ENCODE measurements around the gene SLC39A8. TPM values are rescaled to one million over a fixed set of nuclear protein-coding genes. Genes with fewer than 3 reads are reported as not detected.

Gene SLC39A8
- total RNA-seq, 1 donor from 2014 or later = 6.3 TPM

- Histone ChIP-seq H3K9me3 (ENCODE audit: control insufficient read depth in 3 of 3, low read length in 3 of 3) (no peaks in the 10 kb centered on the region), H3K4me1 (ENCODE audit: control insufficient read depth in 3 of 3, insufficient read depth in 3 of 3, low read length in 3 of 3) (no peaks in the 10 kb centered on the region), H3K27ac (ENCODE audit: low read depth, low read length) (no peak overlapping the region), H3K36me3 (ENCODE audit: control insufficient read depth in 3 of 3, insufficient read depth in 3 of 3, low read length in 3 of 3) (no peaks in the 10 kb centered on the region), H3K4me3 (ENCODE audit: low read length in 3 of 3) (no peak overlapping the region), H3K9ac (ENCODE audit: low read depth in 1 of 3, low read length in 3 of 3) (no peak overlapping the region), H3K27me3 (ENCODE audit: control insufficient read depth in 3 of 3, insufficient read depth in 3 of 3, low read length in 3 of 3) (no peaks in the 10 kb centered on the region)
These were observed 22.5 kb downstream of the SLC39A8 start for GRCh38 chr4:102322736-102323135.

- H3K27ac ChIP-seq (ENCODE audit: low read depth, low read length) = no peak overlapping the region
- H3K4me1 ChIP-seq (ENCODE audit: control insufficient read depth in 3 of 3, insufficient read depth in 3 of 3, low read length in 3 of 3) = no peaks in the 10 kb centered on the region
- H3K4me3 ChIP-seq (ENCODE audit: low read length in 3 of 3) = no peak overlapping the region
- H3K36me3 ChIP-seq (ENCODE audit: control insufficient read depth in 3 of 3, insufficient read depth in 3 of 3, low read length in 3 of 3) = no peaks in the 10 kb centered on the region
- H3K9me3 ChIP-seq (ENCODE audit: control insufficient read depth in 3 of 3, low read length in 3 of 3) = no peaks in the 10 kb centered on the region
- no peaks in the 10 kb centered on the region for H3K27me3 ChIP-seq (ENCODE audit: control insufficient read depth in 3 of 3, insufficient read depth in 3 of 3, low read length in 3 of 3)
- no peak overlapping the region for H3K9ac ChIP-seq (ENCODE audit: low read depth in 1 of 3, low read length in 3 of 3)
These were observed 23.9 kb downstream of the SLC39A8 start for GRCh38 chr4:102321260-102321995.

GRCh38 chr4:102319594-102319993 lies 25.7 kb downstream of the SLC39A8 start:
- Histone ChIP-seq H3K36me3 (ENCODE audit: control insufficient read depth in 3 of 3, insufficient read depth in 3 of 3, low read length in 3 of 3) (no peaks in the 10 kb centered on the region), H3K27ac (ENCODE audit: low read depth, low read length) (no peak overlapping the region), H3K9ac (ENCODE audit: low read depth in 1 of 3, low read length in 3 of 3) (no peak overlapping the region), H3K4me1 (ENCODE audit: control insufficient read depth in 3 of 3, insufficient read depth in 3 of 3, low read length in 3 of 3) (no peaks in the 10 kb centered on the region), H3K9me3 (ENCODE audit: control insufficient read depth in 3 of 3, low read length in 3 of 3) (no peaks in the 10 kb centered on the region), H3K4me3 (ENCODE audit: low read length in 3 of 3) (no peak overlapping the region), H3K27me3 (ENCODE audit: control insufficient read depth in 3 of 3, insufficient read depth in 3 of 3, low read length in 3 of 3) (no peaks in the 10 kb centered on the region)

DNA sequence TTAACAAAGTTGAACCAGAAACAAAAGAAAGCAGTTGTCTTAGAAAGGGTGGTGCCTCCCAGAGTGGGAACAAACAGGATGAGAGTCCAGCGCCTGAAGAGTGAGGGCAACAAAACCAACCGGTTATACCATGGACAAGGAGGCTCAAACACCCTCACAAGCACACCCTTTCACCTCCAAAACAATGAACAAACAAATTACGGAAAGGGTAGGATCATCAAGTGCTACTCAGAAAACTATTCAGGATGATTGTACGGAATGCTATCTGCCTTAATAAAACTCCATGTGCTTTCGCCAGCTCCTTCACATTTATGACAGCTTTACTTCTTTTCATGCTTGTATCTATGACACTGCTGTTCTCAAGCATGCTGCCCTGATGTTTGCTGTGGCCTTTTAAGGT lies 26.8 kb downstream of the SLC39A8 start:
- Histone ChIP-seq H3K9me3 (ENCODE audit: control insufficient read depth in 3 of 3, low read length in 3 of 3) (no peaks in the 10 kb centered on the region), H3K4me1 (ENCODE audit: control insufficient read depth in 3 of 3, insufficient read depth in 3 of 3, low read length in 3 of 3) (no peaks in the 10 kb centered on the region), H3K27me3 (ENCODE audit: control insufficient read depth in 3 of 3, insufficient read depth in 3 of 3, low read length in 3 of 3) (no peaks in the 10 kb centered on the region), H3K9ac (ENCODE audit: low read depth in 1 of 3, low read length in 3 of 3) (no peak overlapping the region), H3K4me3 (ENCODE audit: low read length in 3 of 3) (no peak overlapping the region), H3K27ac (ENCODE audit: low read depth, low read length) (no peak overlapping the region), H3K36me3 (ENCODE audit: control insufficient read depth in 3 of 3, insufficient read depth in 3 of 3, low read length in 3 of 3) (no peaks in the 10 kb centered on the region)

DNA sequence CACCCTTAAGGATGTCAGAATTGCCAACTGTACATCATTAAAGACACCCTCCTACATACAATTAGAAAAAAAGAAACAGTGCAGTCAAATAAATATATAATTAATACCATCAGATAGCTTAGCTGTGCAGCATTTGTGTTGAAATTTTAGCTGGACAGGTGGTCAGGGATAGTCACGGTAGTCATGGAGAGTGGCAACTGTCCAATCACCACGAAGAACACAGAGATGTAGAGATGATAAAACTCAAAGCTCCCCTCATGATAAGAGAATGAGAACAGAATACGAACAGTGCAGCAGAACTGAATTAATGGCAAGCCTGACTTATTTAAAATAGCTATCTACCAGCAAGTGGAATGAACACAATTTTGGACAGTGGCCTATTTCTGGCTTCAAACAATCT lies 27.2 kb downstream of the SLC39A8 start:
- Histone ChIP-seq H3K9ac (ENCODE audit: low read depth in 1 of 3, low read length in 3 of 3) (no peak overlapping the region), H3K36me3 (ENCODE audit: control insufficient read depth in 3 of 3, insufficient read depth in 3 of 3, low read length in 3 of 3) (no peaks in the 10 kb centered on the region), H3K27me3 (ENCODE audit: control insufficient read depth in 3 of 3, insufficient read depth in 3 of 3, low read length in 3 of 3) (no peaks in the 10 kb centered on the region), H3K27ac (ENCODE audit: low read depth, low read length) (no peak overlapping the region), H3K4me3 (ENCODE audit: low read length in 3 of 3) (no peak overlapping the region), H3K9me3 (ENCODE audit: control insufficient read depth in 3 of 3, low read length in 3 of 3) (no peaks in the 10 kb centered on the region), H3K4me1 (ENCODE audit: control insufficient read depth in 3 of 3, insufficient read depth in 3 of 3, low read length in 3 of 3) (no peaks in the 10 kb centered on the region)

DNA sequence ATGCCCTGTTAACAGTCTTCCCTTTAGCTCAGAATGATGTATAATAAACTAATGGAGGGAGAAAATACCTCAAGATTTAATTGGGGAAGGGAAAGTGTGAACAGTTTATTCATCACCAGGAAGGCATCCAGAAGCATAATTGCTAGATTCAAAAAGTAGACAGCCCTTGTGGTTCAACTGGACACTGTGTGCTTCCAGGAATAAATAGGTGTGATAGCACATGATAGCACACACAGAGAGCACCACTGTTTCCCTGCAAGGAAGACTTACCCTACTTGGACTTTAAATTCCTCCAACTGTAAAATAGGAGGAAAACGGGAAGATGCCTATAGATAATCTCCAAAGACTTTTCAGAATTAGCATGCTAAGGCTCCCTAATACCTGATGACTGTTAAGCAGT lies 27.8 kb downstream of the SLC39A8 start:
- no peaks in the 10 kb centered on the region for H3K36me3 ChIP-seq (ENCODE audit: control insufficient read depth in 3 of 3, insufficient read depth in 3 of 3, low read length in 3 of 3)
- no peaks in the 10 kb centered on the region for H3K4me1 ChIP-seq (ENCODE audit: control insufficient read depth in 3 of 3, insufficient read depth in 3 of 3, low read length in 3 of 3)
- no peaks in the 10 kb centered on the region for H3K27me3 ChIP-seq (ENCODE audit: control insufficient read depth in 3 of 3, insufficient read depth in 3 of 3, low read length in 3 of 3)
- no peak overlapping the region for H3K27ac ChIP-seq (ENCODE audit: low read depth, low read length)
- no peaks in the 10 kb centered on the region for H3K9me3 ChIP-seq (ENCODE audit: control insufficient read depth in 3 of 3, low read length in 3 of 3)
- H3K4me3 ChIP-seq (ENCODE audit: low read length in 3 of 3) = no peak overlapping the region
- H3K9ac ChIP-seq (ENCODE audit: low read depth in 1 of 3, low read length in 3 of 3) = no peak overlapping the region

DNA sequence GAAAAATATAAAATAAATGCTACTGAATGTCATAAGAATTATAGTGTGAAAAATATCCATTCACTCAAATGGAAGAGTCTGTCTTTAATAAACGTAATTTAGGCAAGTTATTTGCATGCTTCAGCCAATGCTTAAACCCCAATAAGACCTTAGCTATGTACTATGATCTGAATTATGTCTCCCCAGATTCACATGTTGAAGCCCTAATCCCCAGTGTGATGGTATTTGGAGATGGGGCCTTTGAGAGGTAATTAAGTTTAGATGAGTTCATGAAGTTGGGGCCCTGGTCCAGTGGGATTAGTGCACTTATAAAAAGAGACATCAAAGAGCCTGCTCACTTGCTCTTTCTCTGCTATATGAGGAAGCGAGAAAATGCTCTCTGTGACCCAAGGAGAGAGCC lies 28.7 kb downstream of the SLC39A8 start:
- Histone ChIP-seq H3K9me3 (ENCODE audit: control insufficient read depth in 3 of 3, low read length in 3 of 3) (no peaks in the 10 kb centered on the region), H3K4me3 (ENCODE audit: low read length in 3 of 3) (no peak overlapping the region), H3K9ac (ENCODE audit: low read depth in 1 of 3, low read length in 3 of 3) (no peak overlapping the region), H3K36me3 (ENCODE audit: control insufficient read depth in 3 of 3, insufficient read depth in 3 of 3, low read length in 3 of 3) (no peaks in the 10 kb centered on the region), H3K4me1 (ENCODE audit: control insufficient read depth in 3 of 3, insufficient read depth in 3 of 3, low read length in 3 of 3) (no peaks in the 10 kb centered on the region), H3K27ac (ENCODE audit: low read depth, low read length) (no peak overlapping the region), H3K27me3 (ENCODE audit: control insufficient read depth in 3 of 3, insufficient read depth in 3 of 3, low read length in 3 of 3) (no peaks in the 10 kb centered on the region)

DNA sequence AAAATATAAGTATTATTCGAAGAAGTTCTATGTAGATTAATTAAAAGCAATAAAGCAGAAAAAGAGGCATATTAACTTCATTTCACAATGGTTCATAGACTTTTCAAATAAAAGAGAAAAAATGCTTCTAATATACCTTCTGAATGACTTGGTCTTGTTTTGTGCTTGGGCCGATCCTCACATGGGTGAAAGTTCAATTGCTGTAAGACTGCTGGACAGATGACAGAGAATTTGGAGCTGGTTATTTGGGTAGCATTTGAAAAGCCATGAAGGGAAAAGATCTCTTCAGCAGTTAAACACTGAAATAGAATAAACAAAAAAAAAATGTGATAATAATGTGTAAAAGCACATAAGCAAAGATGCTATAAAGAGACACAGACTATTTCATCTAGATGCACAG lies 29.8 kb downstream of the SLC39A8 start:
- H3K27me3 ChIP-seq (ENCODE audit: control insufficient read depth in 3 of 3, insufficient read depth in 3 of 3, low read length in 3 of 3) = no peaks in the 10 kb centered on the region
- H3K9me3 ChIP-seq (ENCODE audit: control insufficient read depth in 3 of 3, low read length in 3 of 3) = no peaks in the 10 kb centered on the region
- H3K4me3 ChIP-seq (ENCODE audit: low read length in 3 of 3) = no peak overlapping the region

DNA sequence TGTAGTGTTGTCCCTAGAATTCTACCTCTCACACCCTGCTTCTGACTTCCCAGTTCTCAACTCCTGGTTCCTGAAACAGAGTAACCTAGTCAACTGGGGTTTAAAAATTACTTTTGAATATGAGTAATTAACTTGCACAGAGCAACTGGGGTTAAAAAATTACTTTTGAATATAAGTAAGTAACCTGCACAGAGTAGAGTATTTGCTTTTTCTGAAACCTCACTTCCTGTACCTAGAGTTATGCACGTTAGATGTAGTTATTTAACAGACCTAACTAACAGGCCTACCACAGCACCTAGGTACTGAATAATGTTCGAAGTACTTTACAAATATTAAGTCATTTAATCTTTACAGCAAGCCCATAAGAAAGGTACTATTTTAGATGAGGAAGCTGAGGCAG lies 32.9 kb downstream of the SLC39A8 start:
- Histone ChIP-seq H3K4me3 (ENCODE audit: low read length in 3 of 3) (no peak overlapping the region), H3K27ac (ENCODE audit: low read depth, low read length) (no peak overlapping the region), H3K9ac (ENCODE audit: low read depth in 1 of 3, low read length in 3 of 3) (no peak overlapping the region), H3K4me1 (ENCODE audit: control insufficient read depth in 3 of 3, insufficient read depth in 3 of 3, low read length in 3 of 3) (no peaks in the 10 kb centered on the region), H3K27me3 (ENCODE audit: control insufficient read depth in 3 of 3, insufficient read depth in 3 of 3, low read length in 3 of 3) (no peaks in the 10 kb centered on the region), H3K9me3 (ENCODE audit: control insufficient read depth in 3 of 3, low read length in 3 of 3) (no peaks in the 10 kb centered on the region), H3K36me3 (ENCODE audit: control insufficient read depth in 3 of 3, insufficient read depth in 3 of 3, low read length in 3 of 3) (no peaks in the 10 kb centered on the region)

More for the DNA sequence above, 29.8 kb downstream of the SLC39A8 start:
- Histone ChIP-seq H3K27ac (ENCODE audit: low read depth, low read length) (no peak overlapping the region), H3K36me3 (ENCODE audit: control insufficient read depth in 3 of 3, insufficient read depth in 3 of 3, low read length in 3 of 3) (no peaks in the 10 kb centered on the region), H3K9ac (ENCODE audit: low read depth in 1 of 3, low read length in 3 of 3) (no peak overlapping the region), H3K4me1 (ENCODE audit: control insufficient read depth in 3 of 3, insufficient read depth in 3 of 3, low read length in 3 of 3) (no peaks in the 10 kb centered on the region)

GRCh38 chr4:102311912-102312311 lies 33.4 kb downstream of the SLC39A8 start:
- Histone ChIP-seq H3K4me1 (ENCODE audit: control insufficient read depth in 3 of 3, insufficient read depth in 3 of 3, low read length in 3 of 3) (no peaks in the 10 kb centered on the region), H3K4me3 (ENCODE audit: low read length in 3 of 3) (no peak overlapping the region), H3K9me3 (ENCODE audit: control insufficient read depth in 3 of 3, low read length in 3 of 3) (no peaks in the 10 kb centered on the region), H3K36me3 (ENCODE audit: control insufficient read depth in 3 of 3, insufficient read depth in 3 of 3, low read length in 3 of 3) (no peaks in the 10 kb centered on the region), H3K9ac (ENCODE audit: low read depth in 1 of 3, low read length in 3 of 3) (no peak overlapping the region), H3K27me3 (ENCODE audit: control insufficient read depth in 3 of 3, insufficient read depth in 3 of 3, low read length in 3 of 3) (no peaks in the 10 kb centered on the region), H3K27ac (ENCODE audit: low read depth, low read length) (no peak overlapping the region)
